Ovary (tissue), 9 donors: ENCODE measurements around the gene CCDC83. TPM values are rescaled to one million over a fixed set of nuclear protein-coding genes. Genes with fewer than 3 reads are reported as not detected.

Source experiments
- DNase-seq, 5 donors: peaks; one replicate each; pipeline ENCODE4 v3.0.0-alpha.2; 2019 to 2020
- H3K27ac ChIP-seq, 2 donors: fragments of 200-600 bp; one replicate each; pipeline versions ENCODE4 v1.5.1 to v1.8.0; 2019 to 2022
- H3K27me3 ChIP-seq: fragments of 200-600 bp; one replicate; pipeline ENCODE4 v1.8.0; 2022
- H3K36me3 ChIP-seq: fragments of 200-600 bp; sonication (generic); one replicate; pipeline ENCODE4 v1.5.1; 2019
- H3K4me1 ChIP-seq: one replicate; pipeline ENCODE4 v1.8.1; 2013; ENCODE audit warnings: mild to moderate bottlenecking, moderate library complexity; ENCODE audit not compliant: insufficient read depth
- H3K4me3 ChIP-seq: fragments of 200-600 bp; sonication (generic); one replicate; pipeline ENCODE4 v1.5.1; 2017
- H3K9me3 ChIP-seq, 2 donors: fragments of 200-600 bp in 1 of 2; sonication (generic) in 1 of 2; one replicate each; pipeline versions ENCODE4 v1.5.1 to v1.8.1; 2013 to 2019; ENCODE audit warnings: mild to moderate bottlenecking in 1 of 2, moderate library complexity in 1 of 2
- EP300 ChIP-seq: sonication (generic); formaldehyde crosslinking; IDR thresholded peaks from one replicate; pipeline ENCODE4 v1.6.1; 2017; ENCODE audit warnings: antibody characterized with exemption
- POLR2A ChIP-seq: fragments of 450-650 bp; IDR thresholded peaks from one replicate; pipeline ENCODE4 v1.6.1; 2017; ENCODE audit warnings: antibody characterized with exemption, mild to moderate bottlenecking, moderate library complexity
- WGBS, 3 donors: extraction: QIAGEN DNeasy Blood & Tissue Kit in 1 of 3; methylation state at CpG; one replicate each; pipeline versions ENCODE4 v1.1.5 to v1.1.7; 2013 to 2017; 5-methylcytosine and 5-hydroxymethylcytosine counted together
- intact Hi-C, 4 donors: fragments of 100-400 bp; cut with DNase I; formaldehyde crosslinking; loops; one replicate each; pipeline versions ENCODE4 v1.11.0 to v1.15.1; 2022 to 2023
- polyA plus RNA-seq, 2 donors: library from polyadenylated mRNA; stranded (reverse); fragments of 200-250 nt in 1 of 2; fragments of 350-450 nt in 1 of 2; fragmentation: Illumina TruSeq in 1 of 2; extraction: RNeasy Lipid Tissue Mini Kit (QIAGEN cat#74804) in 1 of 2; gene quantifications; one replicate each; pipeline ENCODE4 v1.2.3, GENCODE V29; 2013 to 2014
- total RNA-seq, 7 donors: library from RNA; depleted of rRNA in 2 of 7; stranded (reverse); fragments of >200 nt in 2 of 7; fragmentation: NEBNext Ultra II Directional in 3 of 7; extraction: Animal tissue kit (Norgen Biotek cat#: 25700) in 3 of 7; gene quantifications; one replicate each; pipeline versions ENCODE4 v1.1.0 to v1.2.4, GENCODE V29; 2016 to 2023
- TF ChIP-seq, protein P1 (sequence below), 3 donors: fragments of 450-650 bp in 2 of 3; fragments of 200-600 bp in 1 of 3; IDR thresholded peaks; one replicate each; pipeline versions ENCODE4 v1.5.1 to v1.8.0; 2016 to 2022; ENCODE audit warnings: antibody characterized with exemption in 3 of 3, mild to moderate bottlenecking in 1 of 3
- donor health status: DM: no; HTN: no; CAD: no; lungs with moderate emphysema.
- donor health status: DM: no; HTN: no; CAD: no.
- donor health status: Bipolar disorder and iron deficiency.
- donor health status: DM: yes; HTN: yes; CAD: no.
- donor health status: DM: no; HTN: no; CAD: no.
- donor health status: DM: yes; HTN: yes; CAD: no.

The CCDC83 gene
- total and polyA plus RNA-seq, 9 donors, result not detected

DNA sequence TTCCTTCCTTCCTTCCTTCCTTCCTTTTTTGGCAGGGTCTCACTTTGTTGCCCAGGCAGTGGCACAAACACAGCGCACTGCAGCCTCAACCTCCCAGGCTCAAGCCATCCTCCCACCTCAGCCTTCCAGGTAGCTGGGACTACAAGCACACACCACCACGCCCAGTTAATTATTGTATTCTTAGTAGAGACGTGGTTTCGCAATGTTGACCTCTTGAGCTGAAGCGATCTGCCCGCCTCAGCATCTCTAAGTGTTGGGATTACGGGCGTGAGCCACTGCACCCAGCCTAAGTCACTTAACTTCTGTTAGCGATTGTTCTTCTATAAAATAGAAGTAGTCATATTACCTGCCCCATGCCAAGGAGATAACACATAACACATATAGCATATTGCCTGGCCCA is 41.5 kb upstream of the CCDC83 start:
- H3K27ac ChIP-seq, result no peak overlapping the region
- no peaks in the 10 kb centered on the region for H3K36me3 ChIP-seq
- no peaks in the 10 kb centered on the region for H3K9me3 ChIP-seq
- WGBS, 3 donors, result 93 to 96% (median 96%) methylated on average over 9 of the region's 9 CpGs
- DNase-seq, result no peak
- no peak overlapping the region for H3K4me3 ChIP-seq
- peaks cover 1% of the 10 kb centered on the region for H3K4me1 ChIP-seq
- intact Hi-C loops, result loop anchor here in 2 of 4 donors (5.0 to 10.0 kb wide), 2 partner anchors 51 to 119 kb away; no protein-coding TSS in a partner anchor
- TF ChIP-seq EP300 (no peak), POLR2A (no peak)
- TF ChIP-seq, protein P1, sequence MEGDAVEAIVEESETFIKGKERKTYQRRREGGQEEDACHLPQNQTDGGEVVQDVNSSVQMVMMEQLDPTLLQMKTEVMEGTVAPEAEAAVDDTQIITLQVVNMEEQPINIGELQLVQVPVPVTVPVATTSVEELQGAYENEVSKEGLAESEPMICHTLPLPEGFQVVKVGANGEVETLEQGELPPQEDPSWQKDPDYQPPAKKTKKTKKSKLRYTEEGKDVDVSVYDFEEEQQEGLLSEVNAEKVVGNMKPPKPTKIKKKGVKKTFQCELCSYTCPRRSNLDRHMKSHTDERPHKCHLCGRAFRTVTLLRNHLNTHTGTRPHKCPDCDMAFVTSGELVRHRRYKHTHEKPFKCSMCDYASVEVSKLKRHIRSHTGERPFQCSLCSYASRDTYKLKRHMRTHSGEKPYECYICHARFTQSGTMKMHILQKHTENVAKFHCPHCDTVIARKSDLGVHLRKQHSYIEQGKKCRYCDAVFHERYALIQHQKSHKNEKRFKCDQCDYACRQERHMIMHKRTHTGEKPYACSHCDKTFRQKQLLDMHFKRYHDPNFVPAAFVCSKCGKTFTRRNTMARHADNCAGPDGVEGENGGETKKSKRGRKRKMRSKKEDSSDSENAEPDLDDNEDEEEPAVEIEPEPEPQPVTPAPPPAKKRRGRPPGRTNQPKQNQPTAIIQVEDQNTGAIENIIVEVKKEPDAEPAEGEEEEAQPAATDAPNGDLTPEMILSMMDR (IDR thresholded peaks at IDR 0.05), result no peak
- H3K27me3 ChIP-seq, result no peaks in the 10 kb centered on the region

DNA sequence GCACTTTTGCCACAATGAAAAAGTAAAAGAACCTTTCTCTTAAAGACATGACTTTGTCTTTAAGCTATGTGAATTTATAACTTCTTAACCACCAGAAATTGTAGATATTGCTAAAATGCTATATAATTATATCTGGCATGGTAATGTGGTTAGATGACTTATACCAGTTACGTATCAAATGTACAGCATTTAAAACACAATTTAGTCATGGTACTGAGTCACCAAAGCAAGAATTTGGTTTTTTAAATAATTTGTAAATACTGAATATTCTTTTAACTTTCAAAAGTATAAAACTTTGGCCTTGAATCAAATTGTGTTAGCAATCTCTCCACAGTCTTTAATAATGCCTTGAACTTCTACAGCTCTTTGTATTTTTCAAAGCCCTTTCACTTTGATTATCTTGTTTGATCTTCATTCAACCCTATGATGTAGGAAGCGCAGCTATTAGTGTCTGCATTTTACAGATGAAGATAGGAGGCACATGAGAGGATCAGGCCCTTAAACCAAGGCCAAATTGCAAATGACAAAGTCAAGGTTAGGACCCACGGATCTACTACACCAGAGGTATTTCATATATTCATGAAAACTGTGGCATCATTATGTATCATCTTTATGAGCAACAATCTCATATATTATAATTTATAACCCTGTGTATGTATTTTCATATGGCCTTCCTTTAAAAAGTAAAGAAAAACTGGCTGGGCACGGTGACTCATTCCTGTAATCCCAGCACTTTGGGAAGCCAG is 39.8 kb upstream of the CCDC83 start:
- H3K9me3 ChIP-seq, result no peaks in the 10 kb centered on the region
- H3K27me3 ChIP-seq, result no peaks in the 10 kb centered on the region
- intact Hi-C loops, result loop anchor here in 2 of 4 donors (10.0 kb wide), 1 partner anchor 121 kb away; no protein-coding TSS in a partner anchor
- peaks cover 1% of the 10 kb centered on the region for H3K4me1 ChIP-seq
- TF ChIP-seq, protein P1 (IDR thresholded peaks at IDR 0.05), result no peak
- TF ChIP-seq EP300 (no peak), POLR2A (no peak)
- DNase-seq, result no peak
- H3K4me3 ChIP-seq, result no peak overlapping the region
- no peak overlapping the region for H3K27ac ChIP-seq
- no peaks in the 10 kb centered on the region for H3K36me3 ChIP-seq
- WGBS, 3 donors, result 80 to 83% (median 82%) methylated on average over 4 of the region's 4 CpGs

DNA sequence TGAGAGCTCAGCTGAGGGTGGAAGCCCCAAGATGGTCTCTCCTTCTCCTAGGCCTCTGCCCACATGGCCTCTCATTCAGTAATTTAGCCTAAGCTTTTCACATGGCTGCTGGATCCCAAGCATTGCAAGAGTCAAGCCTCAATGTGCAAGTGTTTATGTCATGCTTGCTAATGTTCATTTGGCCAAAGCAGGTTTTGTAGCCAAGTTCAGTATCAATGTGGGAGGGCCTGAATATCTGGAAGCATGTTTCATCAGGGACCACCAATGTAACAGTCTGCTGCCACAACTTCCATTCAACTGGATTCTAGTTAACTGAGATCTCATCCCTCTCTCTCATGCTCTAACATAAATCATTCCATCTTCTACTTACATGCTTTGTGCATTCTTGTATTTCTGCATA is 35.7 kb upstream of the CCDC83 start:
- Histone ChIP-seq H3K4me3 (no peak overlapping the region), H3K27ac (no peak overlapping the region), H3K27me3 (no peaks in the 10 kb centered on the region), H3K9me3 (no peaks in the 10 kb centered on the region), H3K4me1 (no peaks in the 10 kb centered on the region), H3K36me3 (no peaks in the 10 kb centered on the region)
- intact Hi-C loops, result loop anchor here in 2 of 4 donors (10.0 kb wide), 1 partner anchor 125 kb away; no protein-coding TSS in a partner anchor
- DNase-seq, result no peak
- TF ChIP-seq, protein P1 (IDR thresholded peaks at IDR 0.05), result no peak
- no peak for TF ChIP-seq EP300
- no peak for TF ChIP-seq POLR2A

DNA sequence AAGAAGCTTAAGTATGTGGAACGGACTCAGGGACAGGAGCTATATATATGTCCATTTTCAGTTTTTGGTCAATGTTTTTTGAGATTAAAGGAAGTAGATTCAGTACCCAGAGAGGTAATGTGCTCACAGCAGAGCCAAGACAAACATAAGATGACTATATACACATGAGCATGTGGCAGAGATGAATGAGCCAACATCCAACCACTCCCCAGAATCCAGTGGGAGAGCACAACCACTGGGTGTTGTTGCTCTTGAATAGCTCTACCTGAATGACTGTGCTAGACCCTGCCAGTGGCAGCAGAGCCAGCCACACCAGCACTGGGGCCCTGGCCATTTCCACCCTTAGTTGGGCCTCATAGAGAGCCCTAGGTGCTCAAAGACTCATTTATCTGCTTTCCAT is 33.5 kb upstream of the CCDC83 start:
- Histone ChIP-seq H3K27me3 (no peaks in the 10 kb centered on the region), H3K4me1 (peaks cover 4% of the 10 kb centered on the region), H3K4me3 (no peak overlapping the region), H3K9me3 (no peaks in the 10 kb centered on the region), H3K36me3 (no peaks in the 10 kb centered on the region), H3K27ac (no peak overlapping the region)
- no peak for DNase-seq
- 78 to 93% (median 87%) methylated on average over 1 of the region's 1 CpG for WGBS, 3 donors
- intact Hi-C loops, result no loop called here
- TF ChIP-seq, protein P1 (IDR thresholded peaks at IDR 0.05), result no peak
- TF ChIP-seq EP300 (no peak), POLR2A (no peak)
